HG03460 (cell line): Measurements from ENCODE around the gene IL10RA.
"Not testable (repeated sequence)": the region's sequence is repeated elsewhere in the genome, so short reads cannot be mapped to it uniquely, and the experiment has no call there.

ENCODE experiments used
- ATAC-seq: cut with Tn5 transposase; IDR thresholded peaks from one replicate; pipeline ENCODE4 v1.9.1; 2021; ENCODE audit not compliant: unreplicated experiment

IL10RA gene

GRCh38 chr11:118005224-118006152 lies 19.3 kb downstream of the IL10RA start:
- no peak for ATAC-seq

- ATAC-seq: no peak
Measured at GRCh38 chr11:118006153-118006534, 19.9 kb downstream of the IL10RA start.

GRCh38 chr11:118007040-118007439 lies 20.8 kb downstream of the IL10RA start:
- ATAC-seq: no peak

- ATAC-seq: not testable (repeated sequence)
Measured at GRCh38 chr11:118007563-118008270, 21.5 kb downstream of the IL10RA start.

GRCh38 chr11:118008271-118008911 lies 22.2 kb downstream of the IL10RA start:
- ATAC-seq: no peak

GRCh38 chr11:118009864-118010737 lies 23.9 kb downstream of the IL10RA start:
- no peak for ATAC-seq

- peak; percentile 80 for ATAC-seq
Measured at GRCh38 chr11:118010738-118011461, 24.7 kb downstream of the IL10RA start.

GRCh38 chr11:118012083-118012669 lies 26.0 kb downstream of the IL10RA start:
- no peak for ATAC-seq

GRCh38 chr11:118014022-118014421 lies 27.8 kb downstream of the IL10RA start:
- ATAC-seq: no peak

- no peak for ATAC-seq
Measured at GRCh38 chr11:118015385-118015841, 29.2 kb downstream of the IL10RA start.

GRCh38 chr11:118016104-118016503 lies 29.9 kb downstream of the IL10RA start:
- no peak for ATAC-seq

- no peak for ATAC-seq
Measured at GRCh38 chr11:118017111-118017510, 30.9 kb downstream of the IL10RA start.

- ATAC-seq: no peak
Measured at GRCh38 chr11:118017631-118018315, 31.6 kb downstream of the IL10RA start.

GRCh38 chr11:118018401-118018800 lies 32.2 kb downstream of the IL10RA start:
- no peak for ATAC-seq

GRCh38 chr11:118021146-118021545 lies 35.0 kb downstream of the IL10RA start:
- ATAC-seq: no peak

- ATAC-seq: no peak
Measured at GRCh38 chr11:118027694-118028093, 41.5 kb downstream of the IL10RA start.

GRCh38 chr11:118028626-118029025 lies 42.4 kb downstream of the IL10RA start:
- no peak for ATAC-seq

GRCh38 chr11:118033443-118033842 lies 47.2 kb downstream of the IL10RA start:
- no peak for ATAC-seq

GRCh38 chr11:118042141-118042540 lies 55.9 kb downstream of the IL10RA start:
- ATAC-seq: no peak
